Left hindlimb (tissue), 1 donor: ENCODE data around the gene ACSL6.

Experiments used
- DNase-seq: peaks from one replicate; pipeline ENCODE4 v3.0.0-alpha.2; 2018

The ACSL6 gene

DNA sequence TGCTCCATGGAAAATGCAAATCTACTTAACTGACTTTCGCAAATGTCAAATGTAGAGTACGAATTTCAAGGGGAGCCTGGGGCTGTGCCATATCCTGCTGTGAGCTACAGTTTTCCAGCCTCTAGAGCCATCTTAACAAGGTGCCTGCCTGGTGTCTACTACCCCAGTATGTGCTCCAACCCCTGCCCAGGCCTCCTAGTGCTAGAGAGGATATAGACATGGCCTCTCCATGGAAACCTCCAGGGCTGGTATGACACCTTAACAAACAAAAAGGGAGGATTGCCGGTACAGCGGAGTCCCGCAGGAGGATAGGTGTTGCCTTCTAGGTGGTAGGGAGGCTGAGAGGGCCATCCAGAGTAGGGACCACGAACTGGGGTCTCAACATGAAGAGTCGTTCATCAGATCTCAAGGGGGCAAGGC is 35.4 kb upstream of the ACSL6 start:
- DNase-seq: no peak

DNA sequence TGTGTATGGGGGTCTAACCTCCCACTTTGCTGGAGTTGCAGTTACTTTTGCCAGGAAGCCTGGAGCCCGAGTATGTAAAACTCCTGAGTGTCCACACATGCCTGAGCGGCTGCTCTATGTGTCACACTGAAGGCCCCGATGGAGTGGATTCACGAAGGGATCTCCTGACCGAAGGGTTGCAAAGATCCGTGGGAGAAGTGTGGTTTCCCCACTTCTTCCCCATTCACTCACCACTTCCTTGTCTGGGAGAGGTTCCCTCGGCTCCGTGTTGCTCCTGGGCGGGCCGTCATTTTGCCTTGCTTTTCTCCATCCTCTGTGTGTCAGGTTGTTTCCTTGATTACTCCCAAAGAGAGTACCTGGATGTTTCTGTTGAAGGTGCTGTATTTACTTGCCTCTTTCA is 32.7 kb upstream of the ACSL6 start:
- DNase-seq: no peak

DNA sequence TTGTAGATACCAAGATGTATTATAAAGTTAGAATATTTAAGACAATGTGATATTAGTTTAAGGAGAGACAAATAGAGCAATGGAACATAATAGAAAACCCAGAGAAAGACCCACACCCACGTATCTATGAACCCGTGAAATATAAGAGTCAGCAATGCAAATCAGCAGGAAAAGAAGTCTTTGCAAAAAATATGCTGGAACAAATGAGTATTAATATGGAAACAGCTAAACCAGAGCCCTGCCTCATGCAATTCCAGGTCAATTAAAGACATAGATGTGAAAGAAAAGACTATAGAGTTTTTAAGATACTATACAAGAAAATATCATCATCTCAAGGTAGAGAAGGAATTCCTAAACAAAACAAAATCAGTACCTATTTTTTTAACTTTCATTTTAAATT is 25.9 kb upstream of the ACSL6 start:
- DNase-seq: no peak

- no peak for DNase-seq
These were observed 21.7 kb upstream of the ACSL6 start for GRCh38 chr5:132033122-132033521.

- DNase-seq: no peak
These were observed 20.7 kb upstream of the ACSL6 start for GRCh38 chr5:132032196-132032595.

DNA sequence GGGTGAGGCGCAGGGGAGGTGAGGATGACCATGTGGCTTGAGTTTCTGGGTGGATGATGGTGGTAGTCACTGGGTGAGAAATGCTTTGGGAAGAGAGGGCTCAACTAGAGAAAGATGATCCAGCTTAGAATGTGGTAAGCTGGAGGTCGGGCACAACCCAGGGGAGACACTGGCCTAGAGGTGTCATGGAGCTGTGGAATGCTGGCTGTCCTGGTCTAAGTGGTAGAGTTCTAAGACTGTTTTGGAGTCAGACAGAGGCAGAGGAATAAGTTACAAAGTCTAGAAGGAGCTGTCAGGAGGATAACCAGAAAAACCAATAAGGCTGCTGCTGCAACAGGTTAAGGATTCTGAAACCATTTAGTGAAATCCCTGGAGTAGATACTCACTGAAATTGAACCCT is 19.2 kb upstream of the ACSL6 start:
- no peak for DNase-seq

- DNase-seq: no peak
These were observed 18.3 kb upstream of the ACSL6 start for GRCh38 chr5:132029609-132030330.

- DNase-seq: no peak
These were observed 15.6 kb upstream of the ACSL6 start for GRCh38 chr5:132027027-132027426.

DNA sequence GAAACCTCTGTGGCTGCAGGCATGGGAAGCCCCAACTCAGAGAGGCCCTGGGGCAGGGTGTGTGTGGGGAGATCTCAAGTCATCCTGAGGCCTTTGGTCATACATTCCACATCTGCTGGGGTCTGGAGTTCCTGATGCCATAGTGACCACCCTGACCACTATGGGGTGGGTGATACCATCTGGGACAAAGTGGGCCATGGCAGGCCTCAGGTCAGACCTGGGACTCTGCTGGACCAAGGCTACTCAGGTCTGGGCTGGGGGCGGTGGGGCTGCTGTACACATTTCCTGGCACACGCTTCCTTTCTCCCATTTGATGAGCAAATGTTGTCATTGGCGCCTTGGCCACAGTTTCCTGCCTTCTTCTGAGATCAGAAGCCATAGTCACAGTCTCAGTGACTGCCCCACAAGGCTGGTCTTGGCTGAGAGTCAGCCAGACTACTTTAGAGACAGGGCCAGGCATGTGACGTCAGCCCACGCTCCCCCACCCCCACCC is 15.1 kb upstream of the ACSL6 start:
- no peak for DNase-seq

DNA sequence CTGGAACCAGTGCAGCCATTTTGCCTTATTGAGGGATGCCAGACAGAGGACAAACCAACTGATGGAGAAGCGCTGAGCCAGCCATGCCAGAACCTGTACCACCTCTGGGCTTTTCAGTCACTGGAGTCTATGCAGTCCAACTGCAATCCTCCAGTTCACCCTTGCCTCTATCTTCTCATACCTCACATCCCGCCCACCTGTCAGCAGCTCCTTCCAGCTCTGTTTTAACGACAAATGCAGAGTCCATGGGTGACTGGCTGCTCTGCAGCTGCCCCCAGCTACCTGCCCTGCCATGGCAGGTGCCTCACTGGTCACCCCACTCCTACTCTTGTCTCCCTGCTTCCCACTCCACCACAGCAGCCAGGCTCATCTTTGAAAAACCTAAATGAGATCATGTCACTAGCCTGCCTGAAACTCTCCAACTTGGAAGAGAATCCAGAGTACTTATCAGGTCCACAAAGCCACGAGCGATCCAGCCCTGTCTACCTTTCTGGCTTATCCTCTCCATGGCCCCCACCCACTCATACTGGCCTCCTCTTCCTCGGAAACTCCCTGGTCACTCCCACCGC is 14.0 kb upstream of the ACSL6 start:
- no peak for DNase-seq

DNA sequence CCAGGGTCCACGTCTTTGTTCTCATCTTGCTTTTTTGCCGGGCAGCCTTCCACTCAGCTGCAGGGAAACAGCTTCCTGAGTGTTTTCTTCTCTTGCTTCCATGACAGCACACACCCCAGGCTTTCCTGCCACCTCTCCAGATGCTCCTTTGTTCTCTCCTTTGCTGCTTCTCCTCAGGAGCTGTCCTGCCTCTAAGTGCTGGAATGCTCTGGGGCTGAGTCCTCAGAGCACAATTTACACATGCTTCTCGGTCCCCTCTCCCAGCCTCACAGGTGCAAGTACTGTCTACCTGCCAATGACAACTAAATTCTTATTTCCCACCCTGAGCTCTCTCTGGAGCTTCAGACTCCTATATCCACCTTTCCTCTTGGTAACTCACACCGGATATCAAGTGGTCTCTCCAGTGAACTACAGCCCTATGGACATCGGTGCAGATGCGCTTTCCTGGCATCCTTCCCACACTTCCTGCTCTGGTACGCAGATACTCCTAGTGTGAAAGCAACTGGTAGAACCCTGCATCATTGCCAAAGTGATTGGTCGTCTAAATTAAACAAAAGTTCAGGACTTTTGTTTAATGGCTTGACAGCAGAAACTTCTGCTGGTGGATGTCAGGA is 13.4 kb upstream of the ACSL6 start:
- DNase-seq: no peak

GRCh38 chr5:132024117-132024435 is 12.6 kb upstream of the ACSL6 start:
- no peak for DNase-seq

- no peak for DNase-seq
These were observed 12.0 kb upstream of the ACSL6 start for GRCh38 chr5:132023258-132024116.

DNA sequence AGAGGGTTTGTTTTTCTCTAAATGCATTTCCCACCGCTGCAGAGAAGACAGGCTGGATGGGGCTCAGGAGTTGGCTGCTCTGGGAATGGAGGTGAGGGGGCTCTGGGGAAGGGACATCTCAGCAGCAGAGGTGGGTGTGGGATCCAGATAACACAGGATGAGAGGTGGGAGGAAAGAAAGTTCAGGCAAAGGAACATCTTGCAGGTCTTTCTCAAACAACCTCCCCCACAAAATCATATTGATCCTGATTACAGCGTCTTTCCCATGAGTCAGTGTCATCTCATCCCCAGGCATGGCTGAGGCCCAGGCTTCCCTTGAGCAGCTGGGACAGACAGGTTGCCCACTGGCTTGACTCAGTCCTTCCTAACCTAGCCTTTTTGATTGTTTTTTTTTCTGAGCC is 11.3 kb upstream of the ACSL6 start:
- no peak for DNase-seq

GRCh38 chr5:132021654-132022053 is 10.2 kb upstream of the ACSL6 start:
- DNase-seq: no peak

DNA sequence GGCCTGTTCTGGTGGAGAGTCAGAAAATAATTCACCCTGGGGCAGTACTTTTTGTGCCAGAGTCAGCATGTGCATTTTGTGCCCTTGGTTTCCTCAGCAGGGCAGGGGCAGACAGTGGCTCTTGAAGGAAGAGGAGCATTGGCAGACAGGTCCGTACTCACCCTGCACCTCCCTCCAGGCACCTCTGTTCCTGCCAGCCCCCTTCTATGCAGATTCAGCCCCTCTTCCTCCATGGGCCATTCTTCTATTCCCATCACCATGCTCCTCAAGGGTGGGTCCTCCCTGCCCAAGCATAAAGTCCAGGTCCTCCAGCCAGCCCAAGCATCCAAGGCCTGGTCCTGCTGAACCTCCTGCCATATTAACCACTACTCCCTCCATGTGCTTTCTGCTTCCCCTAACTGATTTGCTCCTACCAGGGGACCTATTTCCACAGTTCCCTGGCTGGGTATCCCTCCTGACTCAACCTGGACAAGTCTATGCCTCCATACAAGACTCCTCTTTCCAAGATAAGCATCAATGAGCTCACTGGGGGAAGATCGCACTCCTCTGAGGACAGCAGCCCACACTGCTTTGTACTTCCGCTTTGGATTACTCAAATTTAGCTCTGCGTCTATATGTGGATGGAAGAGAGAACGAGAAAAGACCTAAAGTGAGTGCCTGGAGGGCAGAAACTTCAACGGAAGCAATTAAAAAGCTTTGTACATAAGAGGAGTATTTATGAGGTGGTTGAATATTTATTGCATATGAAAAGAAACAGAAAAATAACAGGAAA is 9.3 kb upstream of the ACSL6 start:
- DNase-seq: no peak

DNA sequence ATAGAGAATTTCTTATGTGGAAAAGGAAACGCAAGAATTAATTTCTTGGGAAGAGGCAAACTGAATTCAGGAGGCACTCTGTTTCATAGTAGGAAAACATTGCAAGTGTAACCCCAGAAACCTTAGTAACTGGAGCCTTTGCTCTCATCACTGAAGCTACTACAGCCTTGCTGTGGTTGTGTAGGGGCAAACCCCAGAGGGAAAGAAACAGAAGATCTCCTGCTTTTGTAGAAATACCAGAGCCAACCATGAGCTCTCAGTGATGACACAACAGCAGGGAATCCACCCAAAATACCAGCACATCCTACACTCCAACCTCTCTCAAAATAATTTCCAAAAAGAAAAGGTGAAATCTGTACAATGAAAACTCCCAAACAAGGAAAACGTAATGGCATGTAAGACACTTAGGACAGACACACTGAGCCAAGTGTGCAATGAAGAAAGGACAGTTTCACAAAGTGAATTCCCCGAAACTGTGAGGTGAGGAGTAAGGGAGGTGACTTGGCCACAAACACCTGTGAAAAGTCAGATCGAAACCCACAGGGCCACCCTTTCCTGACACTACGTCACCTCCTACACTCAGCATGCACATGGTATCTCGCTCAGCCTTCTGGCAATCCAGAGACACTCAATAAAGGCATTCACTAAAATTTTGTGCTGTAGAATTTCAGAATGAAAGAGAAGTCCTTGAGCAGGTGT is 8.5 kb upstream of the ACSL6 start:
- DNase-seq: no peak

DNA sequence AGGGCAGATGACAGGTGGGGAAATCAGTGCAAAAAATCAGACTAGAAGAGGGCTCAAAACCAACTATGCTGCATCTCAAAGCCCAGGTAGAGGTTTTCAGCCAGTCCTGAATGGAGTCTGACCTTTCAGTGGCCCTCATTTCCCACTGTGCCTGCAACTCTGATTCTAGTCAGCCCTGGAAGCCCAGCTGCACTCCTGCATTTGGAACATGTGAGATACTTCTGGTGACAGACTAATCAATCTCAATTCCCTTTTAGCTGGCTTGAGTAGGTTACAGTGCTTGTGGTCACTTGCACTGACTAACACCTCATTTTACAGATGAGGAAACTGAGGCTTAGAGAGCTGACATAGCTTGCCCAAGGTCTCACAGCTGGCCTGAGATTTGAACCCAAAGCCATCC is 7.9 kb upstream of the ACSL6 start:
- no peak for DNase-seq

DNA sequence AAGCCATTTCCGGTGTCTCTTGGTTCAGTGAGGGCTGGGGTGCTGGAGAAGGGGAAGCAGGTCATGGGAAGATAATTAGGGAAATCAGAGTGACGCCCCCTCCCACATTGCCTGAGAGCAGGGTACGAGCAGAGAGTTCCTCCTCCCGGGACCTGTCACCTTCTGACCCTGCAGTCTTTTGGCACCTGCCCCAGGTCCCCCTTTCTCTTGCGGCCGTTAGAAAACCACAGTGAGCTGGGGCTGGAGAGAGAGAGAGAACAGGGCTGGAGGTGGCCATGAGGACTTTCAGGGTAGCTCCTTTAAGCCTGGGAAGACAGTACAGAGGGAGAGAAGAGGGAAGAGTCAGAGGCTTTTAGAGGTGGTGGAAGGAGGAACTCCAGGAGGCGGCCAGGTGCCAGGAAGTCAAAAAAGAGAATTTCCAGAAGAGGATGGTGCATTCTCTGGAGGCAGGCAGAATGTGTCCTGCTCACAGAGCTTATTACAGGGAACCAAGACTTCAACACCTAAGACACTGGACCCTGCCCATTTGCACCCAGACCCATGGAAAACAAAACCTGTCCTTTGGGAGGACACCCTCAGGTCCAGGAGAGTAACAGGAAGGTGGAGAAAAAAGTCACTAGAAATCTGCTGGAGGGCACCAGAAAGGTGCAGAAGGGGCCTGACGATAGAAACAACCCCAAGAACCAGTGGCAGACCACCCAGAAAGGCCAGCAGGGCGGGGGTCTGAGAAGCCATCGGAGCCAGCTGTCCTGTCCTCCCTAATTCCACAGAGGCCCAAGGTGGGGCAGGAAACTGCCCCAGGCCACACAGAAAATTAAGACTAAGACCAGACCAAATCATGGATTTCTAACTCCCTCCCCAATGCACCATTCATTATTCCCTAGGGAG is 6.5 kb upstream of the ACSL6 start:
- DNase-seq: no peak

- no peak for DNase-seq
These were observed 5.9 kb upstream of the ACSL6 start for GRCh38 chr5:132017316-132017715.

GRCh38 chr5:132016721-132017250 is 5.3 kb upstream of the ACSL6 start:
- no peak for DNase-seq
